ENCODE measurements around the gene LCE1E.

The LCE1E gene

DNA sequence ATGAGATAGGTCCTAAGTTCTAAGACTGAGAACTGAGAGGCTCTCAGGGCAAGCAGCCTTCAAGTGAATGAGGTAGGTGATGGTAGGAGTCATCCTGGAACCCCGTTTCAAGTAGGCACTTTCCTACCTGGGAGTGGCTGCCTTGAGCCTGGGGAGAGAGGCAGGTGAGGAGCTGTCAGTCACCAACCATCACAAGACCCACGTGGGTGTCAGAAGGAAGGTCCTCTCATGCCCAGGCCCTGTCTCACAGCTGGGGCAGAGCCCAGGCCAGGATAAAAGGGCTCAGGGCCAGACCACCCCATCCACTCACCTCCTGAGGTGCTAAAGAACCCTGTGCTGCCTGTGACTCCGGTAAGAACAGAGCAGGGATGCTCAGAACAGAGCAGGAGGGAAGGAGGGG, 10.4 kb downstream of the LCE1E start, which contains the start of gene LCE1D:
LCE1D (plus strand) TSS at position 301 of the 400 bp plus-strand sequence. CDS start 1,074 bp downstream, outside the sequence.
- DNase-seq (ENCODE audit: low read depth, low spot score): no peak
- ChIA-PET CTCF (interaction anchor here (1.3 kb wide), 1 partner anchor 10 kb away, joined by 3 read pairs; the partner anchor contains the start of gene LCE1E), POLR2A (no interaction called here)
- TF ChIP-seq, protein P1, sequence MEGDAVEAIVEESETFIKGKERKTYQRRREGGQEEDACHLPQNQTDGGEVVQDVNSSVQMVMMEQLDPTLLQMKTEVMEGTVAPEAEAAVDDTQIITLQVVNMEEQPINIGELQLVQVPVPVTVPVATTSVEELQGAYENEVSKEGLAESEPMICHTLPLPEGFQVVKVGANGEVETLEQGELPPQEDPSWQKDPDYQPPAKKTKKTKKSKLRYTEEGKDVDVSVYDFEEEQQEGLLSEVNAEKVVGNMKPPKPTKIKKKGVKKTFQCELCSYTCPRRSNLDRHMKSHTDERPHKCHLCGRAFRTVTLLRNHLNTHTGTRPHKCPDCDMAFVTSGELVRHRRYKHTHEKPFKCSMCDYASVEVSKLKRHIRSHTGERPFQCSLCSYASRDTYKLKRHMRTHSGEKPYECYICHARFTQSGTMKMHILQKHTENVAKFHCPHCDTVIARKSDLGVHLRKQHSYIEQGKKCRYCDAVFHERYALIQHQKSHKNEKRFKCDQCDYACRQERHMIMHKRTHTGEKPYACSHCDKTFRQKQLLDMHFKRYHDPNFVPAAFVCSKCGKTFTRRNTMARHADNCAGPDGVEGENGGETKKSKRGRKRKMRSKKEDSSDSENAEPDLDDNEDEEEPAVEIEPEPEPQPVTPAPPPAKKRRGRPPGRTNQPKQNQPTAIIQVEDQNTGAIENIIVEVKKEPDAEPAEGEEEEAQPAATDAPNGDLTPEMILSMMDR (IDR thresholded peaks at IDR 0.05; ENCODE audit: insufficient read depth, low read length, missing control alignments): no peak
- no peak within 1 kb of the TSS for H3K4me3 ChIP-seq (ENCODE audit: low read depth, low read length)

DNA sequence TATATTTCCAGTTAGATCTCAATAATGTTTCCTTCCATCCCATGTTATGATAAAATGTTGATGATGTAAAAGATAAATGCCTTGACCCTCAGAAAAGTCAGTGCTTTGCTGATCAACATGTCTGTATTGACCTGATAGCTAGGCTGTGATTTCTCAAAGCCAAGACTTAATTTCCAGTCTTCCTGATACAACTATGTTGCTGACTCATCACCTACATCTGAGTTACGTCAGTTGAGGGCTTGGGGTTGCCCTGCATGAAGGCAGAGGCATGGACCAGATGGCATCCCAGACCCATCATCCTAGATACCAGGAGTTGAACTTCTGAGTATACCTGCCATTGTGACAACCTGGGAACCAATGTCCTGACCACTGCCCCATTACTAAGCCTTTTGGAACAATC, 15.3 kb downstream of the LCE1E start:
- TF ChIP-seq, protein P1 (IDR thresholded peaks at IDR 0.05; ENCODE audit: insufficient read depth, low read length, missing control alignments): no peak
- H3K4me3 ChIP-seq (ENCODE audit: low read depth, low read length): no peak overlapping the region
- POLR2A ChIA-PET: no interaction called here
- CTCF ChIA-PET: no interaction called here
- DNase-seq (ENCODE audit: low read depth, low spot score): no peak

DNA sequence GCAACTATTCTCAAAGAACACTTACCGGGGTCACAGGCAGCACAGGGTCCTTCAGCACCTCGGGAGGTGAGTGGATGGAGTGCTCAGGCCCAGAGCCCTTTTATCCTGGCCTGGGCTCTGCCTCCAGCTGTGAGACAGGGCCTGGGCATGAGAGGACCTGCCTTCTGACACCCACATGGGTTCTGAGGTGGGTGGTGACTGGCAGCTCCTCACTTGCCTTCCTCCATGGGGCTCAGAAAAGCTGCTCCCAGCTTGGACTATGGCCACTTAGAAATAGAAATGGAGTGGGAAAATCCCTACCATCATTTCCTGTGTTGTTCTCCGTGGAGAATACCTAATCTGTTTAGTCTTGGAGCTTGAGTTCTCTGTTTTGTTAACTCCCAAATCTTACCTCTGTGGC, 20.5 kb downstream of the LCE1E start, which contains the start of gene LCE1C:
LCE1C (minus strand) TSS at position 76 of the 400 bp plus-strand sequence. CDS start 1,173 bp downstream, outside the sequence.
- ChIA-PET POLR2A (no interaction called here), CTCF (interaction anchor here (0.7 kb wide), 1 partner anchor 17 kb away, joined by 3 read pairs; no protein-coding TSS in a partner anchor)
- no peak within 1 kb of the TSS for H3K4me3 ChIP-seq (ENCODE audit: low read depth, low read length)
- TF ChIP-seq, protein P1 (IDR thresholded peaks at IDR 0.05; ENCODE audit: insufficient read depth, low read length, missing control alignments): no peak
- no peak for DNase-seq (ENCODE audit: low read depth, low spot score)

GRCh38 chr1:152811050-152811449, 25.0 kb downstream of the LCE1E start:
- TF ChIP-seq, protein P1 (IDR thresholded peaks at IDR 0.05; ENCODE audit: insufficient read depth, low read length, missing control alignments): no peak
- CTCF ChIA-PET: no interaction called here
- POLR2A ChIA-PET: no interaction called here
- no peak for DNase-seq (ENCODE audit: low read depth, low spot score)
- no peak overlapping the region for H3K4me3 ChIP-seq (ENCODE audit: low read depth, low read length)

DNA sequence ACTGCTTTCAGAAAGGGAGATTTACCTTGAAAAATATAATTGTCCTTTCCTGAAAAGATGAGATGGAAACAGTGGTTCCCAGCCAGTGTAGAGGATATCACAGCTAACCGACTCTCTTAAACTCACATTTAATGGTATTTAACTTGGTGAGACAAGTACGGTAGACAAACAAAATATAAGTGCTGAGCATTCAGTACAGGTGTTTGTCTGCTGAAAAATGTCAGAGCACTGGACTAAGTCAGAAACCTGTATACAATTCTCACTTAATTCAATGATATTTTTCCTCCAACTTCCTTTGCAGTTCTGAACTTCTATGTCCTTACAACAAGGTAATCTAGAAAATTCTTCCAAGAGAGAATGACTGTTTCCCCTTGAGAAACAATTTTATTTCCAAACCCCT, 25.6 kb downstream of the LCE1E start, which contains the start of gene LCE1B:
LCE1B (plus strand) TSS at position 301 of the 400 bp plus-strand sequence. CDS start 476 bp downstream, outside the sequence.
- DNase-seq (ENCODE audit: low read depth, low spot score): no peak
- TF ChIP-seq, protein P1 (IDR thresholded peaks at IDR 0.05; ENCODE audit: insufficient read depth, low read length, missing control alignments): no peak

DNA sequence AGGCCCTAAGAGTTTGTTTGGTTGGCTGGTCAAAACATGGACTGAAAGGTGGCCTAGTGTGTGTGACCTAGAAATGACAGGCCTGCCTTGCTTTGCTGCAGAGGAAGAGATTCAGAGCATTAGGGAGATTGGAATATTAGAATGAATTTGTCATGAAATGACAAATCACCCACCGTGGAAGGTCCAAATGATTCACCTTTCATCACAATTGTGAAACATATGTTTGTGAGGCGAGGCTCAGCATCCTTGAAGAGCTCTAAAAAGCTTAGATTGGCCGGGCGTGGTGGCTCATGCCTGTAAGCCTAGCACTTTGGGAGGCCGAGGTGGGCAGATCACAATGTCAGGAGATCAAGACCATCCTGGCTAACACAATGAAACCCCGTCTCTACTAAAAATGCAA, 31.3 kb downstream of the LCE1E start:
- no peak for DNase-seq (ENCODE audit: low read depth, low spot score)
- CTCF ChIA-PET: no interaction called here
- H3K4me3 ChIP-seq (ENCODE audit: low read depth, low read length): no peak overlapping the region
- TF ChIP-seq, protein P1 (IDR thresholded peaks at IDR 0.05; ENCODE audit: insufficient read depth, low read length, missing control alignments): no peak
- POLR2A ChIA-PET: no interaction called here

More for the DNA sequence above, 25.6 kb downstream of the LCE1E start, which contains the start of gene LCE1B:
- CTCF ChIA-PET: no interaction called here
- no peak within 1 kb of the TSS for H3K4me3 ChIP-seq (ENCODE audit: low read depth, low read length)
- POLR2A ChIA-PET: no interaction called here

Measured in AG04449 (cell line).